ENCODE results near the gene RANBP1. TPM values are rescaled to one million over a fixed set of nuclear protein-coding genes. Genes with fewer than 3 reads are reported as not detected.

RANBP1 gene
- total and polyA plus RNA-seq, 9 of the 15 experiments (the other 6 are each of a cell fraction or from before 2014, with no cell fraction given): 162 to 2,891 (median 1,289) TPM

- TF ChIP-seq THAP12 (CRISPR knock-in tag; IDR thresholded peaks at IDR 0.05): peak; percentile 61; the same call in 1 of the 2 replicates
- 0 out of 2 replicates have a peak, but pooled peaks have one; percentile 24 for TF ChIP-seq ELF4 (CRISPR knock-in tag; IDR thresholded peaks at IDR 0.05)
- no peak for TF ChIP-seq GTF2E2 (tag; IDR thresholded peaks at IDR 0.05)
- 0 out of 2 replicates have a peak, but pooled peaks have one; percentile 31 for TF ChIP-seq TSC22D4 (tag; IDR thresholded peaks at IDR 0.05)
- peak; percentile 62 for TF ChIP-seq POLR2A (conservative IDR thresholded peaks at IDR 0.05)
- peak; percentile 67 for TF ChIP-seq RBFOX2 (IDR thresholded peaks at IDR 0.05; ENCODE audit: low read depth, low read length)
- 0 out of 2 replicates have a peak, but pooled peaks have one; percentile 64 for TF ChIP-seq POLR2G (IDR thresholded peaks at IDR 0.05; ENCODE audit: low read depth, low read length)
- TF ChIP-seq TEAD4 (IDR thresholded peaks at IDR 0.05; ENCODE audit: low read length): 0 out of 2 replicates have a peak, but pooled peaks have one; percentile 2
- TF ChIP-seq TEAD4 (CRISPR knock-in tag; IDR thresholded peaks at IDR 0.05; ENCODE audit: borderline replicate concordance): no peak
- no peak for TF ChIP-seq E2F4 (CRISPR knock-in tag; IDR thresholded peaks at IDR 0.05; ENCODE audit: low read depth)
- TF ChIP-seq SIN3A (IDR thresholded peaks at IDR 0.05; ENCODE audit: borderline replicate concordance in 2 of 2, control insufficient read depth in 1 of 2, low read depth in 2 of 2, low read length in 2 of 2): no peak
- no peak for TF ChIP-seq NCOR1 (IDR thresholded peaks at IDR 0.05)
- peak; percentile 82; the same call in 1 of the 2 replicates for TF ChIP-seq POLR2AphosphoS2 (IDR thresholded peaks at IDR 0.05; ENCODE audit: low read length)
- TF ChIP-seq CTBP1 (IDR thresholded peaks at IDR 0.05; ENCODE audit: borderline replicate concordance): no peak
- peak; percentile 72; the same call in 1 of the 2 replicates for TF ChIP-seq ZC3H11A (IDR thresholded peaks at IDR 0.05; ENCODE audit: low read depth, low read length)
These were observed 8.3 kb downstream of the RANBP1 start (continued) for GRCh38 chr22:20124083-20124787.

Measured in K562 (cell line).